ENCODE data around the gene BTRC. TPM values are rescaled to one million over a fixed set of nuclear protein-coding genes. Genes with fewer than 3 reads are reported as not detected.

Gene BTRC
- total and polyA plus RNA-seq, 12 donors: 9.5 to 49.9 (median 34.2) TPM

DNA sequence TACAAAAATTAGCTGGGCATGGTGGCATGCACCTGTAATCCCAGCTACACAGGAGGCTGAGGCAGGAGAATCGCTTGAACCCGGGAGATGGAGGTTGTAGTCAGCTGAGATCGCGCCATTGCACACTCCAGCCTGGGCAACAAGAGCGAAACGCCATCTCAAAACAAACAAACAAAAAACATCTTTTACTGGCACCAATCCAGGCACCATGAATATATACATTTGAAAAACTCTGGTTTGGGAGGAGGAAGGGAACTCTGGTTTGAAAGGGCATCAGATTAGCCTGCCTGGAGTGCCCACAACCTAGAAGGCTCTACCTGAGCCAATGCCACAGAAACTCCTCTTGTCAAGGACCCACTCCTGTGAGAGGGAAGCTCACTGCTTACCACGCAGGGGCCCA lies 218.2 kb downstream of the BTRC start:
- TF ChIP-seq, protein P1, sequence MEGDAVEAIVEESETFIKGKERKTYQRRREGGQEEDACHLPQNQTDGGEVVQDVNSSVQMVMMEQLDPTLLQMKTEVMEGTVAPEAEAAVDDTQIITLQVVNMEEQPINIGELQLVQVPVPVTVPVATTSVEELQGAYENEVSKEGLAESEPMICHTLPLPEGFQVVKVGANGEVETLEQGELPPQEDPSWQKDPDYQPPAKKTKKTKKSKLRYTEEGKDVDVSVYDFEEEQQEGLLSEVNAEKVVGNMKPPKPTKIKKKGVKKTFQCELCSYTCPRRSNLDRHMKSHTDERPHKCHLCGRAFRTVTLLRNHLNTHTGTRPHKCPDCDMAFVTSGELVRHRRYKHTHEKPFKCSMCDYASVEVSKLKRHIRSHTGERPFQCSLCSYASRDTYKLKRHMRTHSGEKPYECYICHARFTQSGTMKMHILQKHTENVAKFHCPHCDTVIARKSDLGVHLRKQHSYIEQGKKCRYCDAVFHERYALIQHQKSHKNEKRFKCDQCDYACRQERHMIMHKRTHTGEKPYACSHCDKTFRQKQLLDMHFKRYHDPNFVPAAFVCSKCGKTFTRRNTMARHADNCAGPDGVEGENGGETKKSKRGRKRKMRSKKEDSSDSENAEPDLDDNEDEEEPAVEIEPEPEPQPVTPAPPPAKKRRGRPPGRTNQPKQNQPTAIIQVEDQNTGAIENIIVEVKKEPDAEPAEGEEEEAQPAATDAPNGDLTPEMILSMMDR (IDR thresholded peaks at IDR 0.05): no peak
- 90 to 93% methylated on average over 7 of the region's 7 CpGs for WGBS, 2 donors
- intact Hi-C loops (cut with DNase I): loop anchor here in 6 of 10 donors (5.0 to 10.0 kb wide), 5 partner anchors 40 to 410 kb away; no protein-coding TSS in a partner anchor
- no peak overlapping the region for H3K4me3 ChIP-seq
- H3K9me3 ChIP-seq: peaks cover 0 to 14% (median 11%) of the 10 kb centered on the region in 11 donors
- peaks cover 0 to 7% (median 0%) of the 10 kb centered on the region in 9 donors for H3K36me3 ChIP-seq
- peaks cover 7 to 30% (median 24%) of the 10 kb centered on the region in 7 donors for H3K27me3 ChIP-seq
- ATAC-seq (no peak), DNase-seq (no peak)
- H3K27ac ChIP-seq: no peak overlapping the region
- H3K4me1 ChIP-seq: peaks cover 6 to 19% (median 14%) of the 10 kb centered on the region in 9 donors

DNA sequence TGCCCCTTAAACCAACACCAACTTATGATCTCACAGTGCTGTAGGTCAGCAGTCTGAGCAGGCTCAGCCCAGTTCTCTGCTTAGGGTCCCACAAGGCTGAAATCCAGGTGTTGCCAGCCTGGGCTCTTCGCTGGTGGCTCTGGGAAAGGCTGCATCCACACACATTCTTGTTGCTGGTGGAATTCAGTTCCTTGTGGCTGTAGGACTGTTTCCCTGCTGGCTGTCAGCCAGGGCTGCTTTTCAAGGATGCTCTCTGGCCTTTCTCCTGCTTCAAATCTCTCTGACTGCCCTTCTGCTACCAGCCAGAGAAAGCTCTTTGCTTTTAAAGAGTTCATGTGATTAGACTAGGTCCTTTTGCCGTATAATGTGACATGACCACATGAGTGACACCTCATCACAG lies 218.8 kb downstream of the BTRC start:
- peaks cover 0 to 14% (median 0%) of the 10 kb centered on the region in 9 donors for H3K36me3 ChIP-seq
- no peak overlapping the region for H3K4me3 ChIP-seq
- whole genome bisulfite sequencing, 2 donors: 81 to 82% methylated on average over 2 of the region's 2 CpGs
- H3K27me3 ChIP-seq: peaks cover 7 to 24% (median 18%) of the 10 kb centered on the region in 7 donors
- H3K27ac ChIP-seq: no peak overlapping the region
- DNase-seq (no peak), ATAC-seq (no peak)
- peaks cover 0 to 14% (median 11%) of the 10 kb centered on the region in 11 donors for H3K9me3 ChIP-seq
- intact Hi-C loops (cut with DNase I): loop anchor here in 6 of 10 donors (5.0 to 10.0 kb wide), 5 partner anchors 40 to 410 kb away; no protein-coding TSS in a partner anchor
- TF ChIP-seq, protein P1 (IDR thresholded peaks at IDR 0.05): no peak
- H3K4me1 ChIP-seq: peaks cover 6 to 19% (median 14%) of the 10 kb centered on the region in 9 donors

DNA sequence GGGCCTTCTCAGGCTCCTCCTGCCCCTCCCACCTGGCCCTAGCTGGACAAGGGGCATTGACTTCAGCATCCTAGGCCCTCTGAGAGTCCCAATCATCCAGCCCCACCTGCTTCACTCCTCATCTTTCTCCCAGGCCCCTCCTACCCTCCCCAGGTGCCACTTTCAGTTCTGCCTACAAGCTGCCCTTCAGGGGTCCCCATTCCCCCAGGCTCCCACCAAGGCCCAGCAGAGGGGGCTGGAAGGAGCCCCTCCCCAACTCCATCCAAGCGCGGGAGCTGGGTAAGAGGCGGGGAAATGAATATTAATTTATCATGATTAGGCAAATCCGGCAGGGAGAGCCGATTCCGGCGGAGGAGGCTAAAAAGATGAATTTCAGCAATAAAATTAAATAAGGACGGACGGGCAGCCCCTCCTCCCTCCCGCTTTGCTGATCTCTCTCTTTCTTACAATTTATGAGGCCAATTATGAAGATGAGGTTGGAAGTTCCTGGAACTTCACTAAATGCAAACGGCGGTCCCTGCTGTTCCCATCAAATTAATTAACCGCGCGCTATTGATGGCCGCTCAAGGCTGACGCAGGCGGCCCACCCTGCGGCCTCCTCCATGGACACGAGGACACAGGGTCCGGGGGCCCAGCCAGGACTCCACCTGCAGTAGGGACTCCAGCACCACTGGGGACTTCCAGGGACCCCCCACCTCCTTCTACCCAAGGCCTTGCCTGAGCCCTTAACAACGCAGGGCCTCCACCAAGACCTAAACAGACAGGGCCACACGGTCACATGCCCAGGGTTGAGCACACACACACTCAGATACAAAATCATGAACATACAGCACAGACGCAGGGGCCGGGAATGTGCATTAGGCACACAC lies 220.2 kb downstream of the BTRC start:
- ATAC-seq (no peak), DNase-seq (no peak)
- peaks cover 6 to 19% (median 14%) of the 10 kb centered on the region in 9 donors for H3K4me1 ChIP-seq
- H3K27ac ChIP-seq: no peak overlapping the region
- H3K4me3 ChIP-seq: no peak overlapping the region
- H3K27me3 ChIP-seq: peaks cover 7 to 10% (median 10%) of the 10 kb centered on the region in 7 donors
- peaks cover 0 to 27% (median 3%) of the 10 kb centered on the region in 9 donors for H3K36me3 ChIP-seq
- peaks cover 0 to 14% (median 11%) of the 10 kb centered on the region in 11 donors for H3K9me3 ChIP-seq
- TF ChIP-seq, protein P1 (IDR thresholded peaks at IDR 0.05): no peak
- 91 to 92% methylated on average over 25 of the region's 25 CpGs for WGBS, 2 donors
- intact Hi-C loops (cut with DNase I): loop anchor here in 6 of 10 donors (5.0 to 10.0 kb wide), 5 partner anchors 42 to 412 kb away; no protein-coding TSS in a partner anchor

DNA sequence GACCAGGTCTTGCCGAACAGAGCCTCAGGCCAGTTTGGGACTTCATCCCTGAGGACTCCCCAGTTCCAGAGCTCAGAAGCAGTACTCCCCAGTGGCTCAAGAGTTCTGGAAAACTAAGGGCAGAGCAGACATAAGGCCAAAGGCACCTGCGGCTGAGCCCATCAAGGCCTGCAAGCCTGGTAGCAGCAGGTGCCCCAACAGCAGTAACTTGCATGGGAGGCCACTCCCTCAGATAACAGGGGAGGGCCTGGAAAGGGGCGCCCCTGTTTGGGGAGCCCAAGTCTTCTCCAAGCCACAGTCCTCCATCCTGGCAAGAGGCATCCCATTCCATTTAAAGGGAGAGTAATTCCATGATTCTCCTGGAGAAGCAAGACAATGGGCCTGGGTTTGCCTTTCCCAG lies 221.1 kb downstream of the BTRC start:
- TF ChIP-seq, protein P1 (IDR thresholded peaks at IDR 0.05): no peak
- Histone ChIP-seq H3K27ac (no peak overlapping the region), H3K36me3 (peaks cover 0 to 37% (median 11%) of the 10 kb centered on the region in 9 donors), H3K4me3 (no peak overlapping the region), H3K27me3 (peaks cover 0 to under 1% (median under 1%) of the 10 kb centered on the region in 7 donors), H3K9me3 (peaks cover 0 to 14% (median 11%) of the 10 kb centered on the region in 11 donors), H3K4me1 (peaks cover 0 to 10% (median 7%) of the 10 kb centered on the region in 9 donors)
- ATAC-seq (no peak), DNase-seq (no peak)
- intact Hi-C loops (cut with DNase I): loop anchor here in 1 of 10 donors (10.0 kb wide), 1 partner anchor 280 kb away; no protein-coding TSS in a partner anchor
- 86 to 88% methylated on average over 3 of the region's 3 CpGs for WGBS, 2 donors
